ENCODE data around the gene EZR. TPM values are rescaled to one million over a fixed set of nuclear protein-coding genes. Genes with fewer than 3 reads are reported as not detected.
A peak's percentile ranks its signal among the peaks of the same experiment; 100 is the strongest.

The EZR gene
- polyA plus RNA-seq, 2 donors, result 211 to 257 TPM

DNA sequence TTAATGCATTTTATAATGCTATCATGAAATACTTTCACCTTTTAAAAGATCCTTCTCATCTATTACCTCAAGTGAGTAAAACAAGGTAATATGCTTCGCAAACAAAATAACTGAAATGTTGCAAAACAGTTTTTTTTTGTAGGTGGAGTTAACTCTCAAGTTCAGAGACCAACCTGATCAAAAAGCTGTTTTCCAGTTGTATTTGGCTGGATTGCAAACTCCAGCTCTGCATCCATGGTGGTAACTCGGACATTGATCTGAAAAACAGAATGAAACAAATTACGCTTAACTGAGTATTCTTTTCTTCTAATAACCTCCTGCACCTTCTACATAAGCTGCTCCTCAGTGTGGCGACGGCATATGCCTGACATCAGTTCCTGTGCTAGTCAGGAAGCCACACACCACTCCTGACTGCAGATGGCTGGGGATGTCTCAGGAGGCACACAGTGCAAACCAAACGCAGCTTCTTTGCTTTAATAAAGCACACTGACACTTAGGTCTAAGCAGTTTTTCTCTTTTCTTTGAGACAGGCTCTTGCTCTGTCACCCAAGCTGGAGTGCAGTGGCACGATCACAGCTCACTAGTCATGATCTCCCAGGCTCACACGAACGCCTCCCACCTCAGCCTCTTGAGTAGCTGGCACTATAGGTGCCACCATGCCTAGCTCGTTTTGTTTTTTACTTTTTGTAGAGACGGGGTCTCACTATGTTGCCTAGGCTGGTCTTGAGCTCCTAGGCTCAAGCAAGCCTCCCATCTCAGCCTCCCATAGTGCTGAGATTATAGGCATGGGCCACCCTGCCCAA is 29.9 kb downstream of the EZR start:
- Histone ChIP-seq H3K27ac (ENCODE audit: low read depth in 2 of 2, low read length in 1 of 2) (peak overlapping the region in 1 of 2 donors; percentile 52), H3K9me3 (ENCODE audit: control insufficient read depth in 2 of 2, insufficient read depth in 1 of 2, low read depth in 1 of 2, low read length in 1 of 2) (no peaks in the 10 kb centered on the region), H3K4me1 (ENCODE audit: control insufficient read depth in 2 of 2, insufficient read depth in 2 of 2, low read length in 1 of 2) (peaks cover 5 to 7% of the 10 kb centered on the region in 2 donors), H3K27me3 (ENCODE audit: control insufficient read depth in 1 of 2, insufficient read depth in 2 of 2, low read length in 2 of 2) (no peaks in the 10 kb centered on the region), H3K36me3 (ENCODE audit: control insufficient read depth in 2 of 2, insufficient read depth in 2 of 2, low read length in 1 of 2) (peaks cover 11 to 23% of the 10 kb centered on the region in 2 donors), H3K4me3 (ENCODE audit: low read depth in 1 of 2, low read length in 2 of 2) (no peak overlapping the region)
- WGBS, 2 donors, result 72 to 80% methylated on average over 11 of the region's 11 CpGs

DNA sequence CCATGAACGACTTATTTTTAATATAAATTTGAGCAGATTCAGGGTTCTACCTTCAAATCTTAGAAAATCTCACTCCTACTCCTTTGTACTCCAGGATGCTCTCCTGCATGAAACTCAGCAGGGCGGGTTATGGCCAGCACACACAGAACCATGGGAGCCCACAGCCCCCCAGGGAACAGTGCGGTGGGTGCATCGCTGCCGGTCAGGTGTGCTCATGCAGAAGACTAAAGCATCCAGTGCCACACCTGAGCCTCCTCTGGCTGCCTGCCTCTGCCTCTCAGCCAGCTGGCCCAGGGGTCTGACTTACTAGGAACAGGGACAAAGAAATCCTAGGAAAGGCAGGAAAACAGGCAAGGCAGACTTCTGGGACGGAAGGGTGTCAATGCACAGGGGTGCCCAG is 31.8 kb downstream of the EZR start:
- Histone ChIP-seq H3K27me3 (ENCODE audit: control insufficient read depth in 1 of 2, insufficient read depth in 2 of 2, low read length in 2 of 2) (no peaks in the 10 kb centered on the region), H3K27ac (ENCODE audit: low read depth in 2 of 2, low read length in 1 of 2) (peak overlapping the region in 1 of 2 donors; percentile 65), H3K4me1 (ENCODE audit: control insufficient read depth in 2 of 2, insufficient read depth in 2 of 2, low read length in 1 of 2) (peaks cover 4 to 13% of the 10 kb centered on the region in 2 donors), H3K4me3 (ENCODE audit: low read depth in 1 of 2, low read length in 2 of 2) (no peak overlapping the region), H3K36me3 (ENCODE audit: control insufficient read depth in 2 of 2, insufficient read depth in 2 of 2, low read length in 1 of 2) (peaks cover 23 to 37% of the 10 kb centered on the region in 2 donors), H3K9me3 (ENCODE audit: control insufficient read depth in 2 of 2, insufficient read depth in 1 of 2, low read depth in 1 of 2, low read length in 1 of 2) (no peaks in the 10 kb centered on the region)
- 48 to 51% methylated on average over 6 of the region's 6 CpGs for WGBS, 2 donors

DNA sequence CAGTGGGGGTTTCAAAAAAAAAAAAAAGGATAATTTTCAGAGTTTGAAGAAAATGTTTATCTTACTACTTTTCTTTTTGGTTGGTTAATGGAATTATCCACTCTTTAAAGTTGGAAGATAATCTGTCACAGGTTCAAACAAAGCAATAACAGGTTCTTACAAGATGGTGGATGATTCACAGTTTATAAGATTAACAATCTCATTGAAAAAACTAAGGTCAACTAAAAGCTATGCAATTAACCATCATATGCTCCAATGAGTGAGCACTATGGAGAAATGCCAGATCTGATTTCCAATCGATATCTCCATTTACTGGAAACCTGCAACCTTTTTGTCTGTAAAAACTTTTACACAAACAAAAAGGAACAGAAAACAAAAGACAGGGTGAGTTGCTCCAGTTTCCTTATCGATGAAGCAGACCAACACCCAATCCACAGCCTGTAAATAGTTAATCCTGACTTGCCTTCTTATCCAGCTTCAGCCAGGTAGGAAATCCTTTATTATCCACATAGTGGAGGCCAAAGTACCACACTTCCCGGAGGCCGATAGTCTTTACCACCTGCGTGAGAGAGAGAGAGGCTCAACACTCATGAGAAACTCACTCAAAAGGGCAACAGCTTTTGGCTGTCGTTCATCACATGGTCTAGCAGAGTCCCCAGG is 32.4 kb downstream of the EZR start:
- Histone ChIP-seq H3K27ac (ENCODE audit: low read depth in 2 of 2, low read length in 1 of 2) (peak overlapping the region in 1 of 2 donors; percentile 73), H3K36me3 (ENCODE audit: control insufficient read depth in 2 of 2, insufficient read depth in 2 of 2, low read length in 1 of 2) (peaks cover 28 to 43% of the 10 kb centered on the region in 2 donors), H3K4me3 (ENCODE audit: low read depth in 1 of 2, low read length in 2 of 2) (no peak overlapping the region), H3K9me3 (ENCODE audit: control insufficient read depth in 2 of 2, insufficient read depth in 1 of 2, low read depth in 1 of 2, low read length in 1 of 2) (no peaks in the 10 kb centered on the region), H3K4me1 (ENCODE audit: control insufficient read depth in 2 of 2, insufficient read depth in 2 of 2, low read length in 1 of 2) (peaks cover 5 to 17% of the 10 kb centered on the region in 2 donors), H3K27me3 (ENCODE audit: control insufficient read depth in 1 of 2, insufficient read depth in 2 of 2, low read length in 2 of 2) (no peaks in the 10 kb centered on the region)
- 49 to 52% methylated on average over 6 of the region's 6 CpGs for WGBS, 2 donors

DNA sequence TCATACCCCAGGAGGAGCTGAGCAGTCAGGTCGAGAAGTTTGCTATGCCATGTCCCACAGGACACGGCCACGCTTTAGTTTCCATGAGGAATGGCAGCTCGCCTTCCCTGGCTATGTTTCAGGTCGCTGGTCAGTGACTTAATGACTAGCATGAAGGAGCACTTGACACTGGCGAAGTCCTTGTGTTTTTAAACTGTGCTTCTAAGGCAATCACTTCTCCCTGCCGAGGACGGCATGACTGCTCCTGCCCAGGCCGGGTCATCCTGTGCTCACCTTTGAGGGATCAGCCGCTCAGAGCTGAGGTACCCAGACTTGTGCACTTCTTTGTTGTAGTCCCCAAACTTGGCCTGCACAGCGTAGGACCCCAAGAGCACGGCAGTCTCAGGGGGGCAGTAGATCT is 34.1 kb downstream of the EZR start:
- no peak overlapping the region for H3K4me3 ChIP-seq (ENCODE audit: low read depth in 1 of 2, low read length in 2 of 2)
- peaks cover 31 to 55% of the 10 kb centered on the region in 2 donors for H3K36me3 ChIP-seq (ENCODE audit: control insufficient read depth in 2 of 2, insufficient read depth in 2 of 2, low read length in 1 of 2)
- peak overlapping the region in 1 of 2 donors; percentile 44 for H3K27ac ChIP-seq (ENCODE audit: low read depth in 2 of 2, low read length in 1 of 2)
- H3K27me3 ChIP-seq (ENCODE audit: control insufficient read depth in 1 of 2, insufficient read depth in 2 of 2, low read length in 2 of 2), result no peaks in the 10 kb centered on the region
- WGBS, 2 donors, result 92 to 94% methylated on average over 12 of the region's 12 CpGs
- H3K4me1 ChIP-seq (ENCODE audit: control insufficient read depth in 2 of 2, insufficient read depth in 2 of 2, low read length in 1 of 2), result peaks cover 5 to 17% of the 10 kb centered on the region in 2 donors
- H3K9me3 ChIP-seq (ENCODE audit: control insufficient read depth in 2 of 2, insufficient read depth in 1 of 2, low read depth in 1 of 2, low read length in 1 of 2), result no peaks in the 10 kb centered on the region

DNA sequence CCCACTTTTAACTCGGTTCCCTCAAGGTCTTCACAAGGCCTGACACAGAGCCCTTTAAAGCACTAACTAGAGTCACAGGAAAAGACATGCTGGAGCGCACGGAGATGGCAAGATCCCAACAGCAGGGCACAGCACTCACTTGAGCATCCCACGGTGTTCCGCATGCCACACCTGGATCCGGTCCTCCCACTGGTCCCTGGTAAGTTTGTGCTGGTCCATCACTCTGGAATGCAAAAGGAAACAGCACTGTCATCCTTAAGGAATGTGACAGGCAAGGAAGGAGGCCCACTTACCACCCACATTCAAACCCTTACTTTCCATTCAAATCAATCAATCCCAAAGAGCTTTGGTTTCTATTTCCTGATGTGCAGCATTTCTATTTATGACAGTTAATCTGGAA is 34.7 kb downstream of the EZR start:
- Histone ChIP-seq H3K9me3 (ENCODE audit: control insufficient read depth in 2 of 2, insufficient read depth in 1 of 2, low read depth in 1 of 2, low read length in 1 of 2) (no peaks in the 10 kb centered on the region), H3K27ac (ENCODE audit: low read depth in 2 of 2, low read length in 1 of 2) (peak overlapping the region in 1 of 2 donors; percentile 66), H3K27me3 (ENCODE audit: control insufficient read depth in 1 of 2, insufficient read depth in 2 of 2, low read length in 2 of 2) (no peaks in the 10 kb centered on the region), H3K36me3 (ENCODE audit: control insufficient read depth in 2 of 2, insufficient read depth in 2 of 2, low read length in 1 of 2) (peaks cover 31 to 52% of the 10 kb centered on the region in 2 donors), H3K4me1 (ENCODE audit: control insufficient read depth in 2 of 2, insufficient read depth in 2 of 2, low read length in 1 of 2) (peaks cover 5 to 17% of the 10 kb centered on the region in 2 donors), H3K4me3 (ENCODE audit: low read depth in 1 of 2, low read length in 2 of 2) (no peak overlapping the region)
- WGBS, 2 donors, result 54 to 70% methylated on average over 6 of the region's 6 CpGs

DNA sequence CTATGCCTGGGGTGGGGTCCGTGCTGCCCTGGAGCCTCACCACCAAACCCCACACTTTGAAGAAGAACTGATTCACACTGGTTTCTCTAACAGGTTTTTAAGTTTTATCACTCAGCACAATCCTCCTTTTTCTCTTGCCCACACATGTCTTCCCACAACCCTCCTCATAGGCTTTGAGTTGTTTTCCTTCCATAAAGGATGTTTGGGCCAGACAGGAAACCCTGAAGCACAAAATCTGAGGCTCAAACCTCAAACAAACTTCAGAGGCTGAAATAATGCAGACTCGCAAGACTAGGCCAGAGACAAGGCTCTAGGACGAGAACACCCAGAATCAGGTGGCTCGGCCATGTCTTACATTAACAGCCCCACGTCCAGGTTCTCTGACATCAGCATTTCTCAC is 35.3 kb downstream of the EZR start:
- H3K4me1 ChIP-seq (ENCODE audit: control insufficient read depth in 2 of 2, insufficient read depth in 2 of 2, low read length in 1 of 2), result peaks cover 5 to 14% of the 10 kb centered on the region in 2 donors
- 76 to 92% methylated on average over 5 of the region's 5 CpGs for WGBS, 2 donors
- no peak overlapping the region for H3K4me3 ChIP-seq (ENCODE audit: low read depth in 1 of 2, low read length in 2 of 2)
- H3K9me3 ChIP-seq (ENCODE audit: control insufficient read depth in 2 of 2, insufficient read depth in 1 of 2, low read depth in 1 of 2, low read length in 1 of 2), result no peaks in the 10 kb centered on the region
- H3K27ac ChIP-seq (ENCODE audit: low read depth in 2 of 2, low read length in 1 of 2), result no peak overlapping the region
- peaks cover 31 to 49% of the 10 kb centered on the region in 2 donors for H3K36me3 ChIP-seq (ENCODE audit: control insufficient read depth in 2 of 2, insufficient read depth in 2 of 2, low read length in 1 of 2)
- H3K27me3 ChIP-seq (ENCODE audit: control insufficient read depth in 1 of 2, insufficient read depth in 2 of 2, low read length in 2 of 2), result no peaks in the 10 kb centered on the region

DNA sequence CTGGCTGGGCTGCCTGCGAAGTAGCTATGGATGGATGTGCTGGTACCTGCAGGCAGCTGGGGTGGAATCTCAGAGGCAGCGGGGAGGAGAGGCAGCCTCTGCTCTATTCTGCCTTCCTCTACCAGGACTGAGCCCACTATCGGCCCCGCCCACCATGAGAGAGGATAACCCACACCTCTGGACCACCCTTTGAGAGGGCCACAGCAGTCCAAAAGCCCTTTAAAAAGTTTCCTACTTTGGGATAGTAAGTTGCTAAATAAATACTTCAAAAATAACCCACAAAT is 36.1 kb downstream of the EZR start:
- peaks cover 5 to 14% of the 10 kb centered on the region in 2 donors for H3K4me1 ChIP-seq (ENCODE audit: control insufficient read depth in 2 of 2, insufficient read depth in 2 of 2, low read length in 1 of 2)
- peak overlapping the region in 1 of 2 donors; percentile 40 for H3K27ac ChIP-seq (ENCODE audit: low read depth in 2 of 2, low read length in 1 of 2)
- peaks cover 33 to 51% of the 10 kb centered on the region in 2 donors for H3K36me3 ChIP-seq (ENCODE audit: control insufficient read depth in 2 of 2, insufficient read depth in 2 of 2, low read length in 1 of 2)
- no peaks in the 10 kb centered on the region for H3K27me3 ChIP-seq (ENCODE audit: control insufficient read depth in 1 of 2, insufficient read depth in 2 of 2, low read length in 2 of 2)
- no peaks in the 10 kb centered on the region for H3K9me3 ChIP-seq (ENCODE audit: control insufficient read depth in 2 of 2, insufficient read depth in 1 of 2, low read depth in 1 of 2, low read length in 1 of 2)
- H3K4me3 ChIP-seq (ENCODE audit: low read depth in 1 of 2, low read length in 2 of 2), result no peak overlapping the region
- WGBS, 2 donors, result 63 to 64% methylated on average over 4 of the region's 4 CpGs

DNA sequence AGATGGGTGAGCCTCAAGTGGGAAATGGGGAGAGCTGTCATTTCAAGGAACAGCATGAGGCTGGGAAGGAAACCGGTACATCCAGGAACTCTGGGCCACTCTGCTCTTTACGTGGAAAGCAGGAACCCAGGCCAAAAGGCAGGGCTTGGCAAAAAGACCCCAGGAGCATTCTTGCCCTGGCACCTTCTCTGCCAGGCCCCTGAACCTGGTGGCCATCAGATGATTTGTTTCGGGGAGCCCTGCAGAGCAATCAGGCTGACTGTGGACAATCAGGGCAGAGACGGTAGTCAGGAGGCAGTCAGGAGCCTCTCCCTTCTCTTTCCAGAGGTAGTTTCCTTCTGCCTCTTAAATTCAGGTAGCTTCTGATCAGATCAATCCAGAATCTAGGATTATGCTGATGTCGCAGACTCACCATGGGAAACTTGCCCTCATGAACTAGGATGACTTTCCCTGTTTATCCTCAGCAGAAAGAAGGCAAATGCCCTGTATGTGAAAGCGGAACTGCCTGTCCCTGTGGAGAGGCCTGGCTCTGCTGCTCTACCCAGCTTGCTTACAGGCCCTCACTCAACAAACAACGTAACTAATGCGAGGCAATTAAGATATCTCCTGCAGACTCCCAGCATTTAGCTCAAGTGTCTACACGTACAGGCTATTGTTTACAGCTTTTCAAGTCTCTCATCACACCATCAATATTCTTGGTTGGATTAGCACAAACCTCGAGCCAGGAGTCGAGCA is 36.6 kb downstream of the EZR start:
- Histone ChIP-seq H3K27ac (ENCODE audit: low read depth in 2 of 2, low read length in 1 of 2) (peak overlapping the region; percentile 70 to 75), H3K4me3 (ENCODE audit: low read depth in 1 of 2, low read length in 2 of 2) (no peak overlapping the region), H3K4me1 (ENCODE audit: control insufficient read depth in 2 of 2, insufficient read depth in 2 of 2, low read length in 1 of 2) (peaks cover 7 to 14% of the 10 kb centered on the region in 2 donors), H3K27me3 (ENCODE audit: control insufficient read depth in 1 of 2, insufficient read depth in 2 of 2, low read length in 2 of 2) (no peaks in the 10 kb centered on the region), H3K9me3 (ENCODE audit: control insufficient read depth in 2 of 2, insufficient read depth in 1 of 2, low read depth in 1 of 2, low read length in 1 of 2) (no peaks in the 10 kb centered on the region), H3K36me3 (ENCODE audit: control insufficient read depth in 2 of 2, insufficient read depth in 2 of 2, low read length in 1 of 2) (peaks cover 38 to 54% of the 10 kb centered on the region in 2 donors)
- 70 to 82% methylated on average over 11 of the region's 11 CpGs for WGBS, 2 donors

DNA sequence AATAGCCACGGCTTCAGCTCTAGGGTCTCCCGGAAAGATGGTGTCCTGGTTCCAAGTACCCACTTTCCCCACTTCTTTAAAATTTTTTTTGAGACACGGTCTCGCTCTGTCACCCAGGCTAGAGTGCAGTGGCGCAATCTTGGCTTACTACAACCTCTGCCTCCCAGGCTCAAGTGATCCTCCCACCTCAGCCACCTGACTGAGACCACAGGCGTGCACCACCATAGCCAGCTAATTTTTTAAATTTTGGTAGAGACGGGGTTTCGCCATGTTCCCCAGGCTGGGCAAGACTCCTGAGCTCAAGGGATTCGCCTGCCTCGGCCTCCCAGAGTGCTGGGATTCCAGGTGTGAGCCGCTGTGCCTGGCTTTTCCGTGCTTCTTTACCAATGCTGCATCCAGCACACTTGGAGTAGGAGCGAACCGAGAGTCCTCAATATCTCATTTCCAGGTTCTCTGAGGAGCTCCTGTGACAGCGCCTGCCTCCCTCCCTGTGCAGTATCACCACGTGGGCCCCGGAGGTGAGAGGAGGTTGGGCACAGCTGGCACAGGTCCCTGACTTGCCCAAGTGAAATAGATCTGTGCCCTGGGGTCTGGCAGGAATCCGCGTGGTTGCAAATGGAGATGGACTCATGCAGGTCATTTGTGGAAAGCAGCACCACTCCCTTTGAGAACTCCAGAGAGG is 37.3 kb downstream of the EZR start:
- peaks cover 7 to 12% of the 10 kb centered on the region in 2 donors for H3K4me1 ChIP-seq (ENCODE audit: control insufficient read depth in 2 of 2, insufficient read depth in 2 of 2, low read length in 1 of 2)
- 72 to 76% methylated on average over 19 of the region's 19 CpGs for WGBS, 2 donors
- no peaks in the 10 kb centered on the region for H3K27me3 ChIP-seq (ENCODE audit: control insufficient read depth in 1 of 2, insufficient read depth in 2 of 2, low read length in 2 of 2)
- peaks cover 39 to 57% of the 10 kb centered on the region in 2 donors for H3K36me3 ChIP-seq (ENCODE audit: control insufficient read depth in 2 of 2, insufficient read depth in 2 of 2, low read length in 1 of 2)
- H3K27ac ChIP-seq (ENCODE audit: low read depth in 2 of 2, low read length in 1 of 2), result peak overlapping the region; percentile 70 to 75
- no peaks in the 10 kb centered on the region for H3K9me3 ChIP-seq (ENCODE audit: control insufficient read depth in 2 of 2, insufficient read depth in 1 of 2, low read depth in 1 of 2, low read length in 1 of 2)
- H3K4me3 ChIP-seq (ENCODE audit: low read depth in 1 of 2, low read length in 2 of 2), result no peak overlapping the region
